ENCODE results near the gene KRT15. TPM values are rescaled to one million over a fixed set of nuclear protein-coding genes. Genes with fewer than 3 reads are reported as not detected.
A peak's percentile ranks its signal among the peaks of the same experiment; 100 is the strongest.

The KRT15 gene
- total RNA-seq, 4 donors from 2014 or later: 12.3 to 44.5 (median 28.8) TPM

- Histone ChIP-seq H3K27me3 (no peaks in the 10 kb centered on the region), H3K4me1 (peaks cover 0 to 16% (median 0%) of the 10 kb centered on the region in 4 donors), H3K9me3 (no peaks in the 10 kb centered on the region), H3K27ac (no peak overlapping the region), H3K4me3 (no peak overlapping the region), H3K36me3 (no peaks in the 10 kb centered on the region)
- no peak for DNase-seq
- TF ChIP-seq, protein P1, sequence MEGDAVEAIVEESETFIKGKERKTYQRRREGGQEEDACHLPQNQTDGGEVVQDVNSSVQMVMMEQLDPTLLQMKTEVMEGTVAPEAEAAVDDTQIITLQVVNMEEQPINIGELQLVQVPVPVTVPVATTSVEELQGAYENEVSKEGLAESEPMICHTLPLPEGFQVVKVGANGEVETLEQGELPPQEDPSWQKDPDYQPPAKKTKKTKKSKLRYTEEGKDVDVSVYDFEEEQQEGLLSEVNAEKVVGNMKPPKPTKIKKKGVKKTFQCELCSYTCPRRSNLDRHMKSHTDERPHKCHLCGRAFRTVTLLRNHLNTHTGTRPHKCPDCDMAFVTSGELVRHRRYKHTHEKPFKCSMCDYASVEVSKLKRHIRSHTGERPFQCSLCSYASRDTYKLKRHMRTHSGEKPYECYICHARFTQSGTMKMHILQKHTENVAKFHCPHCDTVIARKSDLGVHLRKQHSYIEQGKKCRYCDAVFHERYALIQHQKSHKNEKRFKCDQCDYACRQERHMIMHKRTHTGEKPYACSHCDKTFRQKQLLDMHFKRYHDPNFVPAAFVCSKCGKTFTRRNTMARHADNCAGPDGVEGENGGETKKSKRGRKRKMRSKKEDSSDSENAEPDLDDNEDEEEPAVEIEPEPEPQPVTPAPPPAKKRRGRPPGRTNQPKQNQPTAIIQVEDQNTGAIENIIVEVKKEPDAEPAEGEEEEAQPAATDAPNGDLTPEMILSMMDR (IDR thresholded peaks at IDR 0.05): no peak
- TF ChIP-seq POLR2A (IDR thresholded peaks at IDR 0.05): no peak
Observed at GRCh38 chr17:41533613-41534012, 14.9 kb upstream of the KRT15 start.

DNA sequence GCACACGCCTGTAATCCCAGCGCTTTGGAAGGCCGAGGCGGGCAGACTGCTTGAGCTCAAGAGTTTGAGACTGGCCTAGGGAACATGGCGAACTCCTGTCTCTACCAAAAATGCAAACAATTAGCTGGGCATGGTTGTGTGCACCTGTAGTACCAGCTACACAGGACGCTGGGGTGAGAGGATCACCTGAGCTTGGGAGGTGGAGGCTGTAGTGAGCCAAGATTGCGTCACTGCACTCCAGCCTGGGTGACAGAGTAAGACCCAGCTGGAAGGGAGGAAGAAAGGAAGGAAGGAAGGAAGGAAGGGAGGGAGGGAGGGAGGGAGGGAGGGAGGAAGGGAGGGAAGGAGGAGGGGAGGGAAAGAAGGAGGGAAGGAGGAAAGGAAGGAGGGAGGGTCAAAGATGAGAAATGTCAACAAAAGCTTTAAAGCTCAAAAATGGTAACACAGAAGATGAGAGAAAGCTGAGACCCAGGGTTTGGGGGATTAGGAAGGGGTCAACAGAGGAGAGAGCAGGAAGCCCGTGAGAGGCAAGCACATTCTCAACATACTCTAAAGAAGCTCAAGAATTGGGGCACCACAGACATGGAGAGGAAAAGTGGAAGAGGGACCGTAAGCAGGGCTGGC is 14.4 kb upstream of the KRT15 start:
- Histone ChIP-seq H3K9me3 (no peaks in the 10 kb centered on the region), H3K27me3 (peaks cover 0 to 3% of the 10 kb centered on the region in 2 donors), H3K27ac (no peak overlapping the region), H3K4me1 (peaks cover 0 to 20% (median 0%) of the 10 kb centered on the region in 4 donors), H3K4me3 (no peak overlapping the region), H3K36me3 (no peaks in the 10 kb centered on the region)
- no peak for DNase-seq
- TF ChIP-seq POLR2A (IDR thresholded peaks at IDR 0.05): no peak
- TF ChIP-seq, protein P1 (IDR thresholded peaks at IDR 0.05): no peak

DNA sequence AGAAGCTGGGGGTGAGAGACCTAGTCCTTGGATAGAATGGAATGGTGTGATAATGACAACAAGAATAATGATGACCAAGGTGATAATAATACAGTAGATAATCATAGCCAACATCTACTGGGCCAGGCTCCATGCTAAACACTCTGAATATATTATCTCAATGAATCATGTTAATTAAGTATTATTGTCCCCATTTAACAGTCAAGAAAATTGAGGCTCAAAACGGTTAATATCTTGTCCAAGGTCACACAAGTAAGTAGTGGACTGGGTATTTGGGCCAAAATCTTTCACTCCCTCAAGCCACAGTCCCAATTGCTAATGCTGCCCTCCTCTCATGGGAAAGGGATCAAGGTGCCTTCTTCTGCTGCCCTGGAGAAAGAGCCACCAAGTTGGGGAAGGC is 13.3 kb upstream of the KRT15 start:
- peaks cover 0 to 11% (median 0%) of the 10 kb centered on the region in 3 donors for H3K36me3 ChIP-seq
- peaks cover 0 to 4% of the 10 kb centered on the region in 2 donors for H3K27me3 ChIP-seq
- peaks cover 0 to 26% (median 0%) of the 10 kb centered on the region in 4 donors for H3K4me1 ChIP-seq
- H3K4me3 ChIP-seq: no peak overlapping the region
- H3K27ac ChIP-seq: no peak overlapping the region
- TF ChIP-seq, protein P1 (IDR thresholded peaks at IDR 0.05): no peak
- no peak for TF ChIP-seq POLR2A (IDR thresholded peaks at IDR 0.05)
- H3K9me3 ChIP-seq: no peaks in the 10 kb centered on the region
- no peak for DNase-seq

GRCh38 chr17:41530062-41531048 is 11.7 kb upstream of the KRT15 start:
- Histone ChIP-seq H3K27me3 (peaks cover 0 to 4% of the 10 kb centered on the region in 2 donors), H3K4me3 (peak overlapping the region in 2 of 4 donors; percentile 69 to 70), H3K36me3 (peaks cover 0 to 23% (median 0%) of the 10 kb centered on the region in 3 donors), H3K4me1 (peaks cover 0 to 26% (median 0%) of the 10 kb centered on the region in 4 donors), H3K27ac (peak overlapping the region in 3 of 4 donors; percentile 90 to 96 (median 95)), H3K9me3 (no peaks in the 10 kb centered on the region)
- DNase-seq: peak in 2 of 3 donors; percentile 70 to 88
- TF ChIP-seq, protein P1 (IDR thresholded peaks at IDR 0.05): peak in 1 of 6 experiments; percentile 14
- peak; percentile 73 to 84 for TF ChIP-seq POLR2A (IDR thresholded peaks at IDR 0.05)

DNA sequence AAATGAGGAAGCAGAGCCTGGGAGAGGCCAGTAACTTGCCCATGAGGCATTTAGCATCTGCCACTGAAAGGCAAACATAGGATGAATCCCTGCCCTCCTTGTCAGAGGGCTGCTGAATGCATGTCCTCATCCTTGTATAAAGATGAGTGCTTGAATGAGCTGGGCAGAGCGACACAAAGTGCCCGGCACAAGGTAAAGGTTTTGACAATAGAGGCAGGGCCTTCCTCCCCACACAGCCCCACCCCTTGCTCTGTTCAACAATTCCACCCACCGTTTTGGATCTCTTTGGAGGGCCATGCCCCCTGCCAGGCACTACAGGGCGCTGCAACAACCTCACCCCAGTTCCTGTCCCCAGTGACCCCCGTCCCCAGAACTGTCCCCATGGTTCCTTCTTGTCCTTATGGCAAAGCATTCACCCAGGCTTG is 10.8 kb upstream of the KRT15 start:
- Histone ChIP-seq H3K9me3 (no peaks in the 10 kb centered on the region), H3K4me1 (peaks cover 0 to 26% (median 0%) of the 10 kb centered on the region in 4 donors), H3K36me3 (peaks cover 0 to 31% (median 0%) of the 10 kb centered on the region in 3 donors), H3K27ac (peak overlapping the region in 3 of 4 donors; percentile 90 to 96 (median 95)), H3K4me3 (peak overlapping the region in 2 of 4 donors; percentile 69 to 70), H3K27me3 (peaks cover 0 to 4% of the 10 kb centered on the region in 2 donors)
- TF ChIP-seq, protein P1 (IDR thresholded peaks at IDR 0.05): no peak
- no peak for TF ChIP-seq POLR2A (IDR thresholded peaks at IDR 0.05)
- DNase-seq: no peak
